ENCODE measurements around the gene CDX1.

CDX1 gene

GRCh38 chr5:150188146-150188842 lies 21.7 kb downstream of the CDX1 start:
- Histone ChIP-seq H3K4me1 (ENCODE audit: control insufficient read depth, insufficient read depth, low read length) (peaks cover 15% of the 10 kb centered on the region; the same call in 1 of the 2 replicates), H3K27ac (ENCODE audit: low read depth, low read length) (no peak overlapping the region), H3K9me3 (ENCODE audit: control insufficient read depth, insufficient read depth, low read length) (no peaks in the 10 kb centered on the region), H3K4me3 (ENCODE audit: low read depth, low read length) (no peak overlapping the region), H3K27me3 (ENCODE audit: control insufficient read depth, insufficient read depth, low read length) (peaks cover 77% of the 10 kb centered on the region), H3K9ac (ENCODE audit: low read depth, low read length) (no peak overlapping the region), H3K36me3 (ENCODE audit: control insufficient read depth, insufficient read depth, low read length) (no peaks in the 10 kb centered on the region)

GRCh38 chr5:150189326-150189725 lies 22.7 kb downstream of the CDX1 start:
- H3K27ac ChIP-seq (ENCODE audit: low read depth, low read length): no peak overlapping the region
- H3K36me3 ChIP-seq (ENCODE audit: control insufficient read depth, insufficient read depth, low read length): no peaks in the 10 kb centered on the region
- H3K9me3 ChIP-seq (ENCODE audit: control insufficient read depth, insufficient read depth, low read length): no peaks in the 10 kb centered on the region
- no peak overlapping the region for H3K4me3 ChIP-seq (ENCODE audit: low read depth, low read length)
- peaks cover 77% of the 10 kb centered on the region for H3K27me3 ChIP-seq (ENCODE audit: control insufficient read depth, insufficient read depth, low read length)
- no peak overlapping the region for H3K9ac ChIP-seq (ENCODE audit: low read depth, low read length)
- peaks cover 15% of the 10 kb centered on the region; the same call in 1 of the 2 replicates for H3K4me1 ChIP-seq (ENCODE audit: control insufficient read depth, insufficient read depth, low read length)

DNA sequence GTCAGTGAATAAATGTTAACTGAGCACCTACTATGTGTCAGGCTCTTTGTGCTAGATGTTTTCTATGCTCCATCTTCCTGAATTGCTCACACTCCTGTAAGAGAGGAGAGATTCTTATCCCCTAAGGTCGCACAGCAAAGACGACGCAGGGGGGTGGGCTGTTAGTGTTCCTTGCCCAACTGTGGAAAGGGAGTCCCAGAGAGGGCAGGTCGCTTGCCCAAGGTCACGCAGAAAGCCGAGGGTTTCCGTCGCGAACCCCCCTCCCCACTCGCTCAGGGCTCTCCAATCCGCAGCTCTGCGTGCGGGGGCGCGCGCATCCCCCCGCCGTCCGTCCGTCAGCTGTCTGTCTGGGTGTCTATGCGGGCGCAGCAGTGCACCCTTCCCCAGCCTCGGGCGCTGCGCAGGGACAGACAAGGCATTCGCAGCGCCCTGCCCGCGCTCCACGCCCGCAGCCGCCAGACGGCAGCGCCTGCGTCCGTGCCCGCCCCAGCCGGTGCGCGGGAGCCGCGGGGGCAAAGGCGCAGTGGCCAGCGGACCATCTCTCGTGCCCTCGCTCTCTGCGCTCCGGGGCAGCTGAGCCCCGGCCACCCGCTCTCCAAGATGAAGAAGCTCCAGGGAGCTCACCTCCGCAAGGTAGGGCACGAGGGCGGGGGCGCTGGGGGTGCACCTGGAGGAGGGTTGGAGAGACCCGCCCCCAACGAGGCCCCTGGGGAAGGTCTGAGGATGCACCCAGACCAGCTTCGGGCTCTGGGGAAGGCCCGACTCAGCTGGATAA lies 23.3 kb downstream of the CDX1 start, which contains the start of gene SLC6A7:
TSS of gene SLC6A7 (plus strand) at position 335 of the 775 bp plus-strand sequence. CDS start at position 601, 266 bp downstream.
- Histone ChIP-seq H3K27ac (ENCODE audit: low read depth, low read length) (no peak within 1 kb of the TSS), H3K9ac (ENCODE audit: low read depth, low read length) (no peak within 1 kb of the TSS), H3K9me3 (ENCODE audit: control insufficient read depth, insufficient read depth, low read length) (no peaks in the 10 kb centered on the region), H3K27me3 (ENCODE audit: control insufficient read depth, insufficient read depth, low read length) (peaks cover 74% of the 10 kb centered on the region), H3K4me3 (ENCODE audit: low read depth, low read length) (peak within 1 kb of the TSS; percentile 56), H3K4me1 (ENCODE audit: control insufficient read depth, insufficient read depth, low read length) (peaks cover 15% of the 10 kb centered on the region; the same call in 1 of the 2 replicates), H3K36me3 (ENCODE audit: control insufficient read depth, insufficient read depth, low read length) (no peaks in the 10 kb centered on the region)

DNA sequence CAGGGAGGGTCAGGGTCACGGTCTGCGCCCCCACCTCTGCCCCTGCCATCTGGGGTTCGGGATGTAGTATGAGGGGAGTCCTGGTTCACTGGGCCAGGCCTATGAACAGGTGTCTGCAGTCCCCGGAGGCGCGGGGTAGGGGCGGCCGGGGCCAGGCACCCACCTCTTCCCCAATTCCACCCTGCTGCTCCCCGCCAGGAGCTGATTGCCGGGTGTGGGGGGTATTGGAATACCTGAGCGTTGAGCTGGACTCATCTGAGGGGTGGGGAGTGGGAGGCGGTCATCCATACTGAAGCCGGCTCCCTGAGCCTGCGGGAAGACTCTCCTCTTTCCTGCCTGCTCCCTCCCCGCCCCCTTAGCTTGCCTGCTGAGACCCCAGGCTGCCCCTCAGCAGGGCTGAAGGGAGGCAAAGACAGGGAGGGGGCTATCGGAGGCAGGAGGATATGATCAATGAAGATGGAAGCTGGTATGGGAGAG lies 24.0 kb downstream of the CDX1 start:
- Histone ChIP-seq H3K27me3 (ENCODE audit: control insufficient read depth, insufficient read depth, low read length) (peaks cover 69% of the 10 kb centered on the region), H3K27ac (ENCODE audit: low read depth, low read length) (no peak overlapping the region), H3K9ac (ENCODE audit: low read depth, low read length) (no peak overlapping the region), H3K4me3 (ENCODE audit: low read depth, low read length) (peak overlapping the region; percentile 56), H3K9me3 (ENCODE audit: control insufficient read depth, insufficient read depth, low read length) (no peaks in the 10 kb centered on the region), H3K4me1 (ENCODE audit: control insufficient read depth, insufficient read depth, low read length) (peaks cover 11% of the 10 kb centered on the region; the same call in 1 of the 2 replicates), H3K36me3 (ENCODE audit: control insufficient read depth, insufficient read depth, low read length) (no peaks in the 10 kb centered on the region)

DNA sequence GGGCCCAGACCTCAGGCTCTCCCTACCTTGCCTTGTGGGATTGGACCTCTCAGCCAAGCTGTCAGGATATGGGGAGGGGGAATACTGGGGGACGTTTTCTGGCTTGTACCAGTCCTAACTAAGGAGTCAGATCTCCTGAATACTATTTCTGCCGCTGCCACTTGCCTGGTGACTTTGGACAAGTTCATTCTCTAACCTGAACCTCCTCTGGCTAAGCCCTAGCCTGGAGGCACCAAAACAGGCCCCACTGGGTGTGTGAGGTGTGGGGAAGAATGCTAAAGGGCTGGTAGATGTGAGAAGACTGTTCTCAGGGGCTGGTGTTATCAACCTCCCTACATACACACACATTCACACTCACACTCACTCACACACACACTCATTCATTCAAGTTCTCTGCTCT lies 24.4 kb downstream of the CDX1 start:
- Histone ChIP-seq H3K27ac (ENCODE audit: low read depth, low read length) (no peak overlapping the region), H3K9me3 (ENCODE audit: control insufficient read depth, insufficient read depth, low read length) (no peaks in the 10 kb centered on the region), H3K27me3 (ENCODE audit: control insufficient read depth, insufficient read depth, low read length) (peaks cover 64% of the 10 kb centered on the region), H3K9ac (ENCODE audit: low read depth, low read length) (no peak overlapping the region), H3K36me3 (ENCODE audit: control insufficient read depth, insufficient read depth, low read length) (no peaks in the 10 kb centered on the region), H3K4me3 (ENCODE audit: low read depth, low read length) (0 out of 2 replicates have a peak overlapping the region, but pooled peaks have one; percentile 56), H3K4me1 (ENCODE audit: control insufficient read depth, insufficient read depth, low read length) (peaks cover 7% of the 10 kb centered on the region; the same call in 1 of the 2 replicates)

DNA sequence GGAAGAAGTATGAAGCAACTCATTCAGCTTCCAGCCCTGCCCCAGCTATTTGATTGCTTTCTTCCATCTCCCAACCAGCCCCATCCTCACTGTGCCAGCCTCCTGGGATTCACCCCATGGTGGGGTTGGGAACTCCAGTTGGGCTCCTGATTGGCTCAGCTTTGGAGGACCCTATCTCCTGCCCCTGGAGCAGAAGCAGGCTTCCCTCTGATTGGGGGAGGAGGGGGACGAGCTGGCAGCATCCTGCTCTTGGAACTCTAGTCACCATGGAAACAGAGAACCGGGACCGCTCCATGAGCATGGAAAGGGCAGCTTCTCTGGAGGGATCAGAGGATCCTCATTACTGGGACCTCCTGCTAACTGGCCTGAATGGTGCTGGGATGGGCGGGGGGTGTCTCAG lies 25.9 kb downstream of the CDX1 start:
- H3K27ac ChIP-seq (ENCODE audit: low read depth, low read length): no peak overlapping the region
- H3K36me3 ChIP-seq (ENCODE audit: control insufficient read depth, insufficient read depth, low read length): no peaks in the 10 kb centered on the region
- no peak overlapping the region for H3K4me3 ChIP-seq (ENCODE audit: low read depth, low read length)
- H3K9me3 ChIP-seq (ENCODE audit: control insufficient read depth, insufficient read depth, low read length): no peaks in the 10 kb centered on the region
- peaks cover 49% of the 10 kb centered on the region for H3K27me3 ChIP-seq (ENCODE audit: control insufficient read depth, insufficient read depth, low read length)
- no peaks in the 10 kb centered on the region for H3K4me1 ChIP-seq (ENCODE audit: control insufficient read depth, insufficient read depth, low read length)
- no peak overlapping the region for H3K9ac ChIP-seq (ENCODE audit: low read depth, low read length)

- Histone ChIP-seq H3K9me3 (ENCODE audit: control insufficient read depth, insufficient read depth, low read length) (no peaks in the 10 kb centered on the region), H3K27me3 (ENCODE audit: control insufficient read depth, insufficient read depth, low read length) (peaks cover 15% of the 10 kb centered on the region), H3K4me1 (ENCODE audit: control insufficient read depth, insufficient read depth, low read length) (no peaks in the 10 kb centered on the region), H3K9ac (ENCODE audit: low read depth, low read length) (no peak overlapping the region), H3K36me3 (ENCODE audit: control insufficient read depth, insufficient read depth, low read length) (no peaks in the 10 kb centered on the region), H3K27ac (ENCODE audit: low read depth, low read length) (no peak overlapping the region), H3K4me3 (ENCODE audit: low read depth, low read length) (no peak overlapping the region)
Observed at GRCh38 chr5:150195736-150196485, 29.3 kb downstream of the CDX1 start.

DNA sequence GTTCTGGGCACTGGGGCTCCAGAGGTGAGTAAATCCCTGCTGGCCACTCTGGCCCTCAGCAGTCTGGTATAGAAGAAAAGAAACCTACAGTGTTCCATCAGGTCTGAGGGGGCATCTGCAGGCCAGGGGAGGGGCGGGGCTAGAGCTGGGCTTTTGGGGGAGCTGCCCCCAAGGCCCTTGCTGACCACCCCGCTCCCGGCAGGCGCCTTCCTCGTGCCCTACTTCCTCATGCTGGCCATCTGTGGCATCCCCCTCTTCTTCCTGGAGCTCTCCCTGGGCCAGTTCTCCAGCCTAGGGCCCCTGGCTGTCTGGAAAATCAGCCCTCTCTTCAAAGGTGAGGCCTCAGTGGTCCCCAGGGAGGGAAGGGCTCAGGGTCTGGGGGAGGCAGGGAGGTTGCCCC lies 29.9 kb downstream of the CDX1 start:
- Histone ChIP-seq H3K9ac (ENCODE audit: low read depth, low read length) (no peak overlapping the region), H3K9me3 (ENCODE audit: control insufficient read depth, insufficient read depth, low read length) (no peaks in the 10 kb centered on the region), H3K4me3 (ENCODE audit: low read depth, low read length) (no peak overlapping the region), H3K27me3 (ENCODE audit: control insufficient read depth, insufficient read depth, low read length) (peaks cover 10% of the 10 kb centered on the region), H3K27ac (ENCODE audit: low read depth, low read length) (no peak overlapping the region), H3K36me3 (ENCODE audit: control insufficient read depth, insufficient read depth, low read length) (no peaks in the 10 kb centered on the region), H3K4me1 (ENCODE audit: control insufficient read depth, insufficient read depth, low read length) (no peaks in the 10 kb centered on the region)

GRCh38 chr5:150196986-150197385 lies 30.4 kb downstream of the CDX1 start:
- no peaks in the 10 kb centered on the region for H3K9me3 ChIP-seq (ENCODE audit: control insufficient read depth, insufficient read depth, low read length)
- H3K36me3 ChIP-seq (ENCODE audit: control insufficient read depth, insufficient read depth, low read length): no peaks in the 10 kb centered on the region
- H3K27ac ChIP-seq (ENCODE audit: low read depth, low read length): no peak overlapping the region
- H3K4me1 ChIP-seq (ENCODE audit: control insufficient read depth, insufficient read depth, low read length): no peaks in the 10 kb centered on the region
- no peak overlapping the region for H3K4me3 ChIP-seq (ENCODE audit: low read depth, low read length)
- H3K27me3 ChIP-seq (ENCODE audit: control insufficient read depth, insufficient read depth, low read length): peaks cover 5% of the 10 kb centered on the region
- no peak overlapping the region for H3K9ac ChIP-seq (ENCODE audit: low read depth, low read length)

DNA sequence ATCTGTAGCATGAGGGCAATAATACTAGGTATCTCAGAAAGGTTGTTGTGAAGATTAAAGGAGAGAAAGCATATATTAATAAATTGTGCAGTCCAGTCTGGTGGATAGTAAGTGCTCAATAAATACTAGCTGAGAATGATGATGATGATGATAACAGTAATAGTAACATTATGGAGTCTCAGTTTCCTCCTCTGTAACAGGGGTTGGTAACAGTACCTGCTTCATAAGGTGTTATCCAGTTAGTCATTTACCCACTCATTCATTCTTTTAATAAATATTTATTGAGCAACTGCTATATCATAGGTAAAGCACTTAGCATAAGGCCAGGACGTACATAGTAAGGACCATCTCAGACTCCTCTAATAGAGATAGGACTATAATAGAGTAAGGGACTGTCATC lies 30.9 kb downstream of the CDX1 start:
- Histone ChIP-seq H3K27ac (ENCODE audit: low read depth, low read length) (no peak overlapping the region), H3K9ac (ENCODE audit: low read depth, low read length) (no peak overlapping the region)

More for the DNA sequence above, 30.9 kb downstream of the CDX1 start:
- H3K4me1 ChIP-seq (ENCODE audit: control insufficient read depth, insufficient read depth, low read length): no peaks in the 10 kb centered on the region
- no peaks in the 10 kb centered on the region for H3K36me3 ChIP-seq (ENCODE audit: control insufficient read depth, insufficient read depth, low read length)
- no peak overlapping the region for H3K4me3 ChIP-seq (ENCODE audit: low read depth, low read length)
- peaks cover under 1% of the 10 kb centered on the region for H3K27me3 ChIP-seq (ENCODE audit: control insufficient read depth, insufficient read depth, low read length)
- no peaks in the 10 kb centered on the region for H3K9me3 ChIP-seq (ENCODE audit: control insufficient read depth, insufficient read depth, low read length)

Data from HUES48 (cell line).